Upper lobe of left lung (tissue), 4 donors: ENCODE results near the gene ITPKB.

ENCODE experiments used
- POLR2A ChIP-seq, 4 donors: fragments of 450-650 bp; IDR thresholded peaks; one replicate each; pipeline ENCODE4 v1.5.1; 2016 to 2017; ENCODE audit warnings: antibody characterized with exemption in 4 of 4, mild to moderate bottlenecking in 2 of 4
- TF ChIP-seq, protein P1 (sequence below), 6 experiments: fragments of 450-650 bp in 4 of 6; fragments of 200-600 bp in 2 of 6; sonication (generic) in 2 of 6; IDR thresholded peaks; one replicate each; pipeline ENCODE4 v1.5.1; 2016 to 2019; ENCODE audit warnings: antibody characterized with exemption in 6 of 6

DNA sequence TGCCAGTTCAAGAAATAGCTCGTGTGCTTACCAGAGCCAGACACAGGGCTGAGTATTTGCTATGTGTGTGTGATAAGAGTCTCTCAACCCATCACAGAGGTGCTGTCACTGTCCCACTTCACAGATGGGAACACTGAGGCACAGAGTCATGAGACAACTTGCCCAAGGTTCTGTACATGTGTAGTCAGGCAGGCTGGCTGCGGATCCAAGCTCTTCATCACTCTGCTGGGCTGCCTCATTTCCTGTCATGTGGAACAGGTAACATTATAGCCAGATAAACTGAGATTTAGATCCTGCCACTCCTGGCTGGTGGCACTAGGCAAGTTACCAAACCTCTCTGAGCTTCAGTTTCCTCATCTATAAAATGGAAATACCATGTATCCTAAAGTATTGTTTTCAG lies 77.8 kb downstream of the ITPKB start:
- TF ChIP-seq, protein P1, sequence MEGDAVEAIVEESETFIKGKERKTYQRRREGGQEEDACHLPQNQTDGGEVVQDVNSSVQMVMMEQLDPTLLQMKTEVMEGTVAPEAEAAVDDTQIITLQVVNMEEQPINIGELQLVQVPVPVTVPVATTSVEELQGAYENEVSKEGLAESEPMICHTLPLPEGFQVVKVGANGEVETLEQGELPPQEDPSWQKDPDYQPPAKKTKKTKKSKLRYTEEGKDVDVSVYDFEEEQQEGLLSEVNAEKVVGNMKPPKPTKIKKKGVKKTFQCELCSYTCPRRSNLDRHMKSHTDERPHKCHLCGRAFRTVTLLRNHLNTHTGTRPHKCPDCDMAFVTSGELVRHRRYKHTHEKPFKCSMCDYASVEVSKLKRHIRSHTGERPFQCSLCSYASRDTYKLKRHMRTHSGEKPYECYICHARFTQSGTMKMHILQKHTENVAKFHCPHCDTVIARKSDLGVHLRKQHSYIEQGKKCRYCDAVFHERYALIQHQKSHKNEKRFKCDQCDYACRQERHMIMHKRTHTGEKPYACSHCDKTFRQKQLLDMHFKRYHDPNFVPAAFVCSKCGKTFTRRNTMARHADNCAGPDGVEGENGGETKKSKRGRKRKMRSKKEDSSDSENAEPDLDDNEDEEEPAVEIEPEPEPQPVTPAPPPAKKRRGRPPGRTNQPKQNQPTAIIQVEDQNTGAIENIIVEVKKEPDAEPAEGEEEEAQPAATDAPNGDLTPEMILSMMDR (IDR thresholded peaks at IDR 0.05), result no peak
- no peak for TF ChIP-seq POLR2A (IDR thresholded peaks at IDR 0.05)
